Natural killer cell (primary cell): ENCODE measurements around the gene KCND2. TPM values are rescaled to one million over a fixed set of nuclear protein-coding genes. Genes with fewer than 3 reads are reported as not detected.

Experiments used
- ATAC-seq, 3 donors: fragments of 150-1000 bp in 2 of 3; fragments of 200-7000 bp in 1 of 3; cut with Tn5 transposase; 1 replicate in 1 of 3; 2 replicates in 2 of 3; pipeline ENCODE4 v1.10.0; 2021; ENCODE audit warnings: mild to moderate bottlenecking in 2 of 3, moderate library complexity in 2 of 3
- DNase-seq, 2 donors: peaks; one replicate each; pipeline versions ENCODE4 v3.0.0 to v3.0.0-alpha.2; 2013 to 2021; ENCODE audit warnings: mixed read lengths in 1 of 2
- H3K27ac ChIP-seq: one replicate; pipeline ENCODE4 v1.5.1; 2013; ENCODE audit warnings: mild to moderate bottlenecking, low read length
- H3K27me3 ChIP-seq: one replicate; pipeline ENCODE4 v1.6.1; 2013; ENCODE audit warnings: low read length; ENCODE audit not compliant: control insufficient read depth, insufficient read depth
- H3K36me3 ChIP-seq: one replicate; pipeline ENCODE4 v1.6.1; 2013; ENCODE audit warnings: low read length; ENCODE audit not compliant: control insufficient read depth, insufficient read depth
- H3K4me1 ChIP-seq: one replicate; pipeline ENCODE4 v1.6.1; 2013; ENCODE audit warnings: low read length; ENCODE audit not compliant: control insufficient read depth, insufficient read depth
- H3K4me3 ChIP-seq: one replicate; pipeline ENCODE4 v1.5.1; 2013; ENCODE audit warnings: low read length
- H3K9me3 ChIP-seq: one replicate; pipeline ENCODE4 v1.6.1; 2013; ENCODE audit warnings: low read length; ENCODE audit not compliant: control insufficient read depth, insufficient read depth
- H3K27ac Mint-ChIP-seq, 2 donors: one replicate each; pipeline ENCODE4 v1.8.0; 2022; ENCODE audit warnings: mild to moderate bottlenecking in 2 of 2, mixed read lengths in 2 of 2, moderate library complexity in 1 of 2
- H3K27me3 Mint-ChIP-seq, 2 donors: one replicate each; pipeline ENCODE4 v1.8.0; 2022; ENCODE audit warnings: low read depth in 2 of 2, mixed read lengths in 2 of 2
- H3K36me3 Mint-ChIP-seq: one replicate; pipeline ENCODE4 v1.8.0; 2022; ENCODE audit warnings: mixed read lengths
- H3K4me1 Mint-ChIP-seq, 2 donors: one replicate each; pipeline ENCODE4 v1.8.0; 2022; ENCODE audit warnings: mixed read lengths in 2 of 2
- H3K4me3 Mint-ChIP-seq: one replicate; pipeline ENCODE4 v1.8.0; 2022; ENCODE audit warnings: mild to moderate bottlenecking, moderate library complexity, mixed read lengths
- H3K9me3 Mint-ChIP-seq, 2 donors: one replicate each; pipeline ENCODE4 v1.8.0; 2022; ENCODE audit warnings: mixed read lengths in 2 of 2
- CTCF ChIP-seq: fragments of 200-600 bp; IDR thresholded peaks from one replicate; pipeline ENCODE4 v1.8.0; 2022; ENCODE audit warnings: antibody characterized with exemption
- WGBS: methylation state at CpG from one replicate; pipeline ENCODE4 v1.1.7; 2013; ENCODE audit warnings: missing lambda C conversion rate; ENCODE audit not compliant: insufficient coverage; 5-methylcytosine and 5-hydroxymethylcytosine counted together
- intact Hi-C: fragments of 100-400 bp; cut with micrococcal nuclease; formaldehyde crosslinking; loops from one replicate; pipeline ENCODE4 v1.14.2; 2022
- total RNA-seq, 4 donors: library from RNA; stranded (reverse); fragments of 120-200 nt in 1 of 4; gene quantifications; one replicate each; pipeline versions ENCODE4 v1.2.3 to v1.2.4, GENCODE V29; 2013 to 2022

KCND2 gene
- total RNA-seq, 3 donors from 2014 or later (not counting 1 experiment from before 2014, with no cell fraction given), result not detected

GRCh38 chr7:120615703-120616102 lies 342.7 kb downstream of the KCND2 start:
- Histone ChIP-seq H3K4me1 (no peaks in the 10 kb centered on the region), H3K27ac (no peak overlapping the region), H3K9me3 (no peaks in the 10 kb centered on the region), H3K36me3 (no peaks in the 10 kb centered on the region), H3K27me3 (no peaks in the 10 kb centered on the region), H3K4me3 (no peak overlapping the region)
- no peaks in the 10 kb centered on the region for H3K4me1 Mint-ChIP-seq
- H3K27ac Mint-ChIP-seq, result no peak overlapping the region
- DNase-seq, result no peak
- intact Hi-C loops, result no loop called here
- no peaks in the 10 kb centered on the region for H3K36me3 Mint-ChIP-seq
- no peak overlapping the region for H3K4me3 Mint-ChIP-seq
- H3K27me3 Mint-ChIP-seq, result no peaks in the 10 kb centered on the region
- WGBS, result 60% methylated on average over 3 of the region's 3 CpGs
- no peak for ATAC-seq
- TF ChIP-seq CTCF, result no peak
- H3K9me3 Mint-ChIP-seq, result peaks cover 3 to 9% of the 10 kb centered on the region in 2 donors

- Histone ChIP-seq H3K4me1 (no peaks in the 10 kb centered on the region), H3K9me3 (no peaks in the 10 kb centered on the region), H3K36me3 (no peaks in the 10 kb centered on the region), H3K27ac (no peak overlapping the region), H3K4me3 (no peak overlapping the region), H3K27me3 (no peaks in the 10 kb centered on the region)
- Mint-ChIP-seq H3K27me3 (no peaks in the 10 kb centered on the region), H3K4me1 (no peaks in the 10 kb centered on the region), H3K9me3 (peaks cover 3 to 9% of the 10 kb centered on the region in 2 donors), H3K36me3 (no peaks in the 10 kb centered on the region), H3K27ac (no peak overlapping the region), H3K4me3 (no peak overlapping the region)
- intact Hi-C loops, result no loop called here
- ATAC-seq (no peak), DNase-seq (no peak)
- 61% methylated on average over 3 of the region's 3 CpGs for WGBS
- no peak for TF ChIP-seq CTCF
Measured at GRCh38 chr7:120617275-120617674, 344.3 kb downstream of the KCND2 start.

DNA sequence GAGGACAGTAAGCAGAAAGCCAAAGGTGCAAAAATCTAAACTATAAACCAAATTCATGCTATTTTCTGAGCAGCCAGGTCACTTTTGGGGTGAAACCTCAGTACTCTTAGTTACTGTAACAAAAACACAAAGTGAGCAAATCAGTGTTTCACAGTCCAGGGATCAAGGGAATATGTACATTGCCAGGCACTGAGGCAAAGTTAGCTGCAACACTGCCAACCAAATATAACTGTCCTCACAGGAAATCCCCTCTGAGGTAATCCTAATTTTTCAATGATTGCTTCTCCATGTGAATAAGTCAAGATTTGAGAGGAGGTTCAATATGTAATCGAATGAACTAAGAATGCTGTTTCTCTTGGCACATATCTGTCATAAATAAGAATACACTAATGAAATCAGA lies 355.3 kb downstream of the KCND2 start:
- intact Hi-C loops, result no loop called here
- Mint-ChIP-seq H3K27ac (no peak overlapping the region), H3K4me1 (no peaks in the 10 kb centered on the region), H3K36me3 (no peaks in the 10 kb centered on the region), H3K4me3 (no peak overlapping the region), H3K27me3 (no peaks in the 10 kb centered on the region), H3K9me3 (peaks cover 3 to 8% of the 10 kb centered on the region in 2 donors)
- H3K4me1 ChIP-seq, result no peaks in the 10 kb centered on the region
- H3K27me3 ChIP-seq, result no peaks in the 10 kb centered on the region
- DNase-seq (no peak), ATAC-seq (no peak)
- no peaks in the 10 kb centered on the region for H3K9me3 ChIP-seq
- no peaks in the 10 kb centered on the region for H3K36me3 ChIP-seq
- WGBS, result no CpG with 5 or more reads among the region's 1 CpG
- no peak for TF ChIP-seq CTCF
- no peak overlapping the region for H3K4me3 ChIP-seq
- no peak overlapping the region for H3K27ac ChIP-seq

DNA sequence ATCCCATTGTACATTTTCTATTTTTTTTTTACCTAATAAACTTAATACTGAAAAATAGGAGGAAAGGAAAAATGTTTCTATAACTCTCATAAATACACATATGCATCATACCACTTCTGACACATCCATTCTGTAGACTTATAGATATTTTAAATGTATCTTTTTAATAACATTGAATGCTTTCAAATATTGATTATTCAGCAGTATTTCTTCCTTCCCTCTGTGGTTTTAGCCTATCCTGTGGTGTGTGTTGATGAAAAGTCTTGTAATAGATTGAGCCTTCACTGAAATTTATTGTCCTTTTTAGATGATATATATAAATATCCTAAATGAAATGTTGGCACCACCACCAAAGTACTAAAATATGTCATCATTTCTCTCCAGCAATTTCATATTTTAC lies 366.9 kb downstream of the KCND2 start:
- H3K27me3 ChIP-seq, result no peaks in the 10 kb centered on the region
- no peak for TF ChIP-seq CTCF
- Mint-ChIP-seq H3K9me3 (peaks cover 1 to 2% of the 10 kb centered on the region in 2 donors), H3K36me3 (no peaks in the 10 kb centered on the region), H3K4me3 (no peak overlapping the region), H3K4me1 (no peaks in the 10 kb centered on the region), H3K27ac (no peak overlapping the region), H3K27me3 (no peaks in the 10 kb centered on the region)
- H3K27ac ChIP-seq, result no peak overlapping the region
- no peaks in the 10 kb centered on the region for H3K36me3 ChIP-seq
- DNase-seq (no peak), ATAC-seq (no peak)
- H3K4me3 ChIP-seq, result no peak overlapping the region
- intact Hi-C loops, result no loop called here
- no peaks in the 10 kb centered on the region for H3K9me3 ChIP-seq
- H3K4me1 ChIP-seq, result no peaks in the 10 kb centered on the region
